ENCODE data around the gene LRIT1. TPM values are rescaled to one million over a fixed set of nuclear protein-coding genes. Genes with fewer than 3 reads are reported as not detected.

The LRIT1 gene
- total RNA-seq, 1 experiment from 2014 or later, result not detected

DNA sequence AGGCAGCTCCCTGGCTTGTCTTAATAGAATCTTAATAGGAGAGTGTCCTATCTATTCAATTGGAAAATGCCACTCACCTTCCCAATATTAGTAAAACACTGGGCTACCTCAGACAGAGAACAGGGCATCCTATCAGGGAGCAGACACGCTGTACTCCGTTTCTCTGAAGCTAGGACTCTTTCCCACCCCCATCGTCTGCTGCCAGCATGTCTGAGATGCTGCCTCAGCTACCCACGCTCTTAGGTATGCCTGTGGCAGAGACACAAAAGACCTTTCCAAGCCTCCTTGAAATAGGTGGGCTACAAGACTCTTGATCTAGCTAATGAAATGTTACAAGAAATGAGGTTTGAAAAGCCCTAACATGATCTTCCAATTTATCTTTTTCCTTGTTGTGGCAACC is 13.5 kb downstream of the LRIT1 start:
- no peak for DNase-seq (ENCODE audit: low read depth, low spot score)

DNA sequence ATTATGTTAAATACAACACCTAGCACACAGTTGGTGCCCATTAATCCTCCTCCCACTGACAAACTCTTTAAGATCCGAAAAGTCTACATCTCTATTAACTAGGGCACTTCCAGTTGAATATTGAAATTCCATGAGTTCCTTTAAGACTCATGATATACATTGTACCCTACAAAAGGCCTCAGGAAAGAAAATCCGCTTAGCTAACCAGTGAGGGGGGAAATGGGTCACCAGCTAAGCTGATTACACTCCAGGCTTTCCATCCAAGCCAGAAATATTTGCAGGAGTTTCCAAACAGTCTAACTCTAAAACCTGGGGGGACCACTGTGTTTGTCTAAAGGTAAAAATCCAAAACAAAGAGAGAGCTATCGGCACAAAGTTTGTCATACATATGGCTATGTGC is 14.7 kb downstream of the LRIT1 start:
- in situ Hi-C loops (cut with HindIII; ENCODE audit: low pct_unique_long_range_greater_than_20kb, low sequenced_read_pairs), result no loop called here
- DNase-seq (ENCODE audit: low read depth, low spot score), result no peak

More for the DNA sequence above, 13.5 kb downstream of the LRIT1 start:
- in situ Hi-C loops (cut with HindIII; ENCODE audit: low pct_unique_long_range_greater_than_20kb, low sequenced_read_pairs), result no loop called here

DNA sequence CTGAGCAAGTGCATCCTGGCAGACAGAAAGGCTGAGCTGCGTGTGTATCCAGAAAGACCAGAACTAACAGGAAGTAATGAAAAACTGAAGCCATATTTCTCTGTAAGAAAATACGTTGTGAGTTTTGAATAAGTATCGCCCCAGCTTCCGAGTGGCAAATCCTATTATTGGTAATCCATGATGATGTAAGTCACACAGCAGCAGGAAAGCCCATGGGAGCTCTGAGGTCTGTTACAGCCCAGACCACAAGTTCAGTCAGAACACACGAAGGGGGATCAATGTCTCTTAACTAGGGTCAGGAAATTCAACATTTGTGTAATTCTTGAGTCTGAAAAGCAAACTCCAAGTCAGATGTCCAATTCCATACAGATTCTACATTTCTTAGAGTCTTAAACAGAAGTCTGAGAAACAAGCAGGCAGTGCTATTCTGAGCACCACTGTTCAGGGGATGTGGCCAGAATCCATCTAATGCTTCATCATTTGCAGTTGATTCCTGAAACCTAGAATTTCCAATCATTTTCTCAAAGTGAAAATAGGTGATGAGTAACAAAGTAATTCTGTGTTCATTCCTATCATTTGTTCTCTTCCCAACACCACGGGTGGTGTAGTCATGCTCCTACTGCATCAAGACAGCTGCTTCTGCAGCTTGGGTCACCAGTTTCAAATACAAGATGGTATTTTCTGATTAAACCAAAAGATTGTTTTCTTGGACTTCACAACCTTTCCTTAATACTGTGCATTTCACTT is 15.7 kb downstream of the LRIT1 start, which contains the start of gene LRIT2:
Gene LRIT2 (minus strand): TSS at position 118 of the 747 bp plus-strand sequence. CDS start 24 bp downstream, at position 94.
- no peak for DNase-seq (ENCODE audit: low read depth, low spot score)
- in situ Hi-C loops (cut with HindIII; ENCODE audit: low pct_unique_long_range_greater_than_20kb, low sequenced_read_pairs), result no loop called here

DNA sequence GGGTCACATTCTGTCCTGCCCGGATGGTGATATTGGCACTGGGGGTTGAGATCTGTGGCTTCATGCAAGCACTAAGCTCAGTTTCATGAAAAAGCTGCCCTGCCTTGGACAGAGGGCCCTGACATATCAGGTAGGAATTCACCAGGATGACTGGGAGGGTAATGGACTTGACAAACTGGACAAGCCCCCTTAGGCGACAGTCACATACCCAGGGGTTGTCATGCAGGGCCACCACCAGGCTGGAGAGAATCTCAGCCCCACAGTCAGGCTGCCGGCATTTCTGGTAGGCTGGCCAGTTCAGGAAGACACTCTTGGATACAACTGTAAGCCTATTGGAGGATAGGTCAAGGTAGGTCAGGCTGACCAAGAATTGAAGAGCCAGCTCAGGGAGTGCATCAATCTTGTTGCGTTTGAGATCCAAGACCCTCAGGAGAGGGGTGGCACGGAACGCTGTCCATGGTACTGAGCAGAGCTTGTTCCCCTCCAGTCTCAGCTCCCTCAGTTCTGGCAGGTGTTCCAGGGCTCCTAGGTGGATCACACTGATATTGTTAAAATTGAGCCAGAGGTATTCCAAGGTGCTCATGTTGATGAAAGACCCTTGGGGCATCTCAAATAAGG is 16.8 kb downstream of the LRIT1 start:
- no peak for DNase-seq (ENCODE audit: low read depth, low spot score)

DNA sequence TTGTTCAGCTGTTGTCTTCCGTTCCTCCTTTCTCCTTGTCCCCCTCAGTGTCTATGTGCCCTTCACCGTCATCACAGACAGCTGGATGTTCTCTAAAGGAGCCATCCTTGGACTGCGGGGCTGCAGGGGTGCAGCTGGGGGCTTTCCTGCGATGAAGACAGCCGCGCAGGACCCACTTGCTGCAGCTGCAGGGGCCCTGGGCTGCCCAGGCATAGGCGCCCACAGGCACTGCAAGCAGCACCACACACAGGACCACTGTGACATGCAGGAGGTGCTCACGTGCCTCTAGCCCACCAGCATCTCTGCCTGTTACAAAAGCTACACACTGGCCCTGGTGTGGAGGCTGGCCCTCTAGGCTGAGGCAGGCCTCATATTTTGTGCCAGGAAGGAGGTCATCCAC is 19.4 kb downstream of the LRIT1 start:
- no peak for DNase-seq (ENCODE audit: low read depth, low spot score)
- in situ Hi-C loops (cut with HindIII; ENCODE audit: low pct_unique_long_range_greater_than_20kb, low sequenced_read_pairs), result no loop called here

More for the DNA sequence above, 16.8 kb downstream of the LRIT1 start:
- in situ Hi-C loops (cut with HindIII; ENCODE audit: low pct_unique_long_range_greater_than_20kb, low sequenced_read_pairs), result no loop called here

DNA sequence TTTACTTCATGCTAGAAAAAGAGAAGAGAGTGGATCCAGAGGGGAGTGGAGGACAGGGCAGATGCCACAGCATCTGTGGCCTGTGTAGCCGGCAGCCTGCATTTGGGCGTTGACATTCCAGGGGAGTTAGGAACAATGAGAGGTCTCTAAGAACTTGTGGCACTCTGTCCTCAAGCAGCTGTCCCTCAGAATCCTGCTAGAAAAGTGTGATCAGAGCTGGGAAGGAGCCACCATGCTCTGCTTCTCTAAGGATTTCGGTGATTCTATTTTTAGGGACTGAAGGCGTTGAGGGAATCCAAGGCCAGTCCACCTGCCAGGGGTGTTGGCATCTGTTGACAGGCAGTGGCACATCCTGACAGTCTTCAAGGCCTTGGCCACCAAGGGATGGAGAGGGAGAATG is 23.6 kb downstream of the LRIT1 start:
- in situ Hi-C loops (cut with HindIII; ENCODE audit: low pct_unique_long_range_greater_than_20kb, low sequenced_read_pairs), result no loop called here
- DNase-seq (ENCODE audit: low read depth, low spot score), result no peak

DNA sequence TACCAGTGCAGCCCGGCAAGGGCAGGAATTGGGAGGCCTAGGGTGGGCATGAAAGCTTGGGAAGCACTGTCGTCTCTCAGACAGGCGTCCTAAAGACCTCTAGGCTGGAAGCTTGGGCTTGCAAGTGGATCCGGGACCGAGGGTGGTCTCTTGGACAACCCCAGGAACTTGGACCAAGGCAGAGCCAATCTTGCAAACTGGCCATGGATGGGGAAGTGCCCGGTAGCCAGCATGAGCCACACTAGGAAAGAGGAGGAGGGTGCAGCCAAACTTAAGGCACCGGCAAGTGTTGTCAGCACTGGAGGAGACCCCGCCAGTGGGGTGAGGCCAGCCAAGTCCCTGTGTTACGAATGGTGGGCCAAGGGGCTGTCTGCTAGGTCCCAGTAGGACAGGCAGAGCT is 24.5 kb downstream of the LRIT1 start:
- in situ Hi-C loops (cut with HindIII; ENCODE audit: low pct_unique_long_range_greater_than_20kb, low sequenced_read_pairs), result no loop called here
- no peak for DNase-seq (ENCODE audit: low read depth, low spot score)

DNA sequence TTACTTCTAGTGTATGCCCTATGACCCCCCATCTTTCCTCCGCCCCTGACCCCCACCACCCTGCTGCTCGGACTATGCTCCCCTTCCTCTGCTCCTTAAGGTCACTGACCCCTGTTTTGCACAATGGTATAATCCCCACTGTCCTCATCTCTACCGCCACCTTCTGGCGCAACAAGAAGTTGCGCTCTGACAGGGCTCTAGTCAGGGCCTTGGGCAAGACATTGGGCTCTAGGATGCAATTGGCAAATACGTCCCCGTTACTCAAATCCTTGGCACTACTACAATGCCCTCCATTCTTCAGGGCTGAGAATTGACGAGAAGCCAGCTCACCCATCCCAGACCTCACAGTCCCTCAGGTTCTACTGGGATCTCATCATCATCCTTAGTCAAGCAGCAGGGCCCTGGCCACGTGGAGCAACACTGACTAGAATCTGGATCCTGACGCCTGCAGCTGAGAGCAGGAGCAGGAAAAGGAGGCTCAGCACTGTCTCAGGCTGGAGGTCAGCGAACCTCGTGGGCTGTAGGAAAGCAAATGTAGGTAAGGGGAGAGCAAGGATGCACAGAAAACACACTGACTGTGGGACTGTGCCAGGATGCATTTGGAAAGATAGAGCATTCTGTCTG is 26.6 kb downstream of the LRIT1 start:
- in situ Hi-C loops (cut with HindIII; ENCODE audit: low pct_unique_long_range_greater_than_20kb, low sequenced_read_pairs), result no loop called here
- DNase-seq (ENCODE audit: low read depth, low spot score), result peak; percentile 62

DNA sequence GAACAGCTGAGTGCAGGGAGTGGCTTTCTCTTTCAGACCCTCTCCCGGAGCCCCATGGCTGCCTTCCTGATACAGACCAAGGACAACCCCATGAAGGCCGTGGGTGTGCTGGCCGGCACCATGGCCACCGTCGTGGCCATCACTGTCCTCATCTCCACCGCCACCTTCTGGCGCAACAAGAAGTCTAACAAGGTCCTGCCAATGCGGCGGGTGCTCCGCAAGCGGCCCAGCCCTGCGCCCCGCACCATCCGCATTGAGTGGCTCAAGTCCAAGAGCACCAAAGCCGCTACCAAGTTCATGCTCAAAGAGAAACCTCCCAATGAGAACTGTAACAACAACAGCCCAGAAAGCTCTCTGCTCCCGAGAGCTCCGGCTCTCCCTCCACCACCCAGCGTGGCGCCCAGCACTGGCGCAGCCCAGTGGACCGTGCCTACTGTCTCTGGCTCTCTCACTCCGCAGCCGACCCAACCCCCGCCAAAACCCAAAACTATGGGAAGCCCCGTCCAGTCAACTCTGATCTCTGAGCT is 27.2 kb downstream of the LRIT1 start:
- in situ Hi-C loops (cut with HindIII; ENCODE audit: low pct_unique_long_range_greater_than_20kb, low sequenced_read_pairs), result no loop called here
- no peak for DNase-seq (ENCODE audit: low read depth, low spot score)

DNA sequence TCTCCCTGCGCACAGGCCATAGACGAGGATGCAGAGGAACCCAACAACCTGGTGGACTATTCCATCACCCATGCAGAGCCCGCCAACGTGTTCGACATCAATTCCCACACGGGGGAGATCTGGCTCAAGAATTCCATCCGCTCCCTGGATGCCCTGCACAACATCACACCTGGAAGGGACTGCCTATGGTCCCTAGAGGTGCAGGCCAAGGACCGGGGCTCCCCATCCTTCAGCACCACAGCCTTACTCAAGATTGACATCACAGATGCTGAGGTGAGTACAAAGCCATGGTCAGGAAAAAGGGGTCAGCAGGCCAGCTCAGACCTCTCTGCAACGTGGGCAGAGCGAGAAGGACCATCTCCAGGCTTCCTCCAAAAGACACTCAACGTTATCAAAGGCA is 28.3 kb downstream of the LRIT1 start:
- in situ Hi-C loops (cut with HindIII; ENCODE audit: low pct_unique_long_range_greater_than_20kb, low sequenced_read_pairs), result no loop called here

DNA sequence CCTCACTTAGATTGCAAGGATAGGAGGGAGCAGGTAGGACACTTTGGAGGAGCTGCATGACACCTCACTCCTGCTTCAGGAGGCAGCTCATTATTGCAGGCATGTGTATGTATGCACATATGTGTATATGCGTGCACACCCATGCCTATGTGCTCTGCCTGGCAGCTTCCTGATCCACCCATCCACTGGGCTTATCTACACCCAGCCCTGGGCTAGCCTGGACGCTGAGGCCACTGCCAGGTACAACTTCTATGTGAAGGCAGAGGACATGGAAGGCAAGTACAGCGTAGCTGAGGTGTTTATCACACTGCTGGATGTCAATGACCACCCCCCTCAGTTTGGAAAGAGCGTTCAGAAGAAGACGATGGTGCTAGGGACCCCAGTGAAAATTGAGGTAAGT is 29.3 kb downstream of the LRIT1 start:
- in situ Hi-C loops (cut with HindIII; ENCODE audit: low pct_unique_long_range_greater_than_20kb, low sequenced_read_pairs), result no loop called here
- DNase-seq (ENCODE audit: low read depth, low spot score), result no peak

More for the DNA sequence above, 28.3 kb downstream of the LRIT1 start:
- DNase-seq (ENCODE audit: low read depth, low spot score), result no peak

DNA sequence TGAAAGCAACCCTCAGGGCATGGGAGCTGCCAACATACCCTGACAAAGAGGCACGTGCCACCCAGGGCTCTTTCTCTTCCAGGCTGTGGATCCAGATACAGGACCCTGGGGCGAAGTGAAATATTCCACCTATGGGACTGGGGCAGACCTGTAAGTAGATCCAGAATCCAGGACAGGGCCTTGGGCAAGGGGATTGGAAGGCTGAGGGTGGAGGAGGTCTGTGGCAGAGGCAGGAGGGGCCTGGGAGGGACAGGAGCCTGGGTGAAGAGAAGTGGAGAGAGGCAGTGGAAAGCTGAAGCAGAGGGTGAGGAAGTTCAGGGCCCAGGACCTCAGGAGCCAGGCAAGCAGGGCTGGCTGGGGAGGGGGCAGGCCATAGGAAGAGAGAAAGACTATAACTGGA is 29.8 kb downstream of the LRIT1 start:
- DNase-seq (ENCODE audit: low read depth, low spot score), result no peak
- in situ Hi-C loops (cut with HindIII; ENCODE audit: low pct_unique_long_range_greater_than_20kb, low sequenced_read_pairs), result no loop called here

DNA sequence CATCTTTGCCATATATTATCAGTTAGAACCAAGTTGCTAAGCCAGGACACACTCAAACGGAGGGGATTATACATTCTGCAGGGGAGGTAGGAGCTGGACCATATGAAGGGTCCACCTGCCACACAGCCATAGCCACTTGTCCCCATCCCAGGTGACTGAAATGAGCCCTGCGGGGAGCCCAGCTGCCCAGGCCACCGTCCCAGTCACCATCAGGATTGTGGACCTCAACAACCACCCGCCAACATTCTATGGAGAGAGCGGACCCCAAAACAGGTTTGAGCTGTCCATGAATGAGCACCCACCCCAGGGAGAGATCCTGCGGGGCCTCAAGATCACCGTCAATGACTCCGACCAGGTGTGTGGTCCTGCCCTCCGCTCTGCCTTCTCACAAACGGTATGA is 33.3 kb downstream of the LRIT1 start:
- no peak for DNase-seq (ENCODE audit: low read depth, low spot score)
- in situ Hi-C loops (cut with HindIII; ENCODE audit: low pct_unique_long_range_greater_than_20kb, low sequenced_read_pairs), result no loop called here

DNA sequence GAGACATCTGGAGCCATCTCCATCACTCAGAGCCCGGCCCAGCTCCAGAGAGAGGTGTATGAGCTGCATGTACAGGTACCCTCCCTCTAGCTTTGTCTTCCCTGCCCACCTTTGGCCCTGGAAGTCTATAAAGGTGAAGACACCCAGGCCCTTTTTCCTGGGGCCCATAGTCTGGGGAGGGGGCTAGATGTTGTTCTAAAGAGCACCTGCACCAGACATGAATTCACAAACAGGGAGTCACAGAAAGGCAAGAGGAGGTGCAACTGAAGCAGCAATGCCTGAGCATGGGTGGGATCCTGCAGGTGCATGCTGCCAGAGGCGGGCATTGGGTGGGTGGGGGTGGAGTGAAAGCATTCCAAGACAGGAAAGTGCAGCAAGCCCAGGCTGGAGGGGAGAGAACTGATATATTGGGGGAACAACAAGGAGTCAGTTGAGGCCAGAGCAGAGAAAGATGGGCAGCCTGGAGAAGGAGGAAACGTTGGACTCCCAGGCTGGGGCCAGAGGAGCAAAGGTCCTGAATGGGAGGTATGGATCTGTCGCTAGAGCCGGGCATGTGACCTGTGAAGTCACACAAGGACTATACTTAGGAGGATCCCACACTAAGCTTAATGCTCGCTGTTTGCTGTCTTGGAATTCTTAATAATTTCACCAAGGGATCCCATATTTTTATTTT is 35.4 kb downstream of the LRIT1 start:
- no peak for DNase-seq (ENCODE audit: low read depth, low spot score)
- in situ Hi-C loops (cut with HindIII; ENCODE audit: low pct_unique_long_range_greater_than_20kb, low sequenced_read_pairs), result no loop called here

DNA sequence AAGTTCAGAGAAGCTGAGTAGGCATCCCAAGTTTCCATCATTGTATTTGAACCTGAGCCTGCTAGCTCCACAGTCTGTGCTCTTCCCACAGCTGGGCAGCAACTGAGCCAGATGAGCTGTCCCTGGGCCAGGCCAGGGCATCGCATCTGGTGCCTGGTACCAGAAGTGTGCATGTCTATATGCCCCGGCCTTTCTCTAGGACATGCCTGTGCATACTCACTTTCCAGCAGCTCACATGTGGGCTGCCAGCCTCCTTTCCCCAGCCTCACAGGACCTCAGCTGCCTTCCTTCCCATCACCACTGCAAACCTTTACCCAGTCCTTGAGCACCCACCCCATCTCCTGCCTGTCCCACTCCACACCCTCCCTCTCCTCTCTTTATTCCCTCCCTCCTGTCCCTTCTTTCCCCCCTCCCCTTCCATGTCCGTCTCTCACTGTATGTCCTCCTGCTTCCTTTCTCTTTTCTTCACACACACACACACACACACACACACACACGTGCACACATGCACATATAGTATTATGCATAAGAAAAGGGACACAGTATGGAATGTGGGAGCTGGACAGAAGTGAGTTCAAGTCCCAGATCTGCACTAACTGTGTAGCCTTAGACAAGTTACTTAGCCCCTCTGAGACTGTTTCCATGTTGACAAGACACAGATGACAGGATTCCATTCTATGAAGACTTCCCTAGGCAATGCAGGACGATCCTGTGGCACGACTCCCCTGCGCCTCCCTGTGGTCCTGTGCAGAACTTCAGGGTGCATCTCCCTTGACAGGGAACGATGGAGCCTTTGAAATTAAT is 36.1 kb downstream of the LRIT1 start:
- in situ Hi-C loops (cut with HindIII; ENCODE audit: low pct_unique_long_range_greater_than_20kb, low sequenced_read_pairs), result no loop called here
- DNase-seq (ENCODE audit: low read depth, low spot score), result peak; percentile 71

DNA sequence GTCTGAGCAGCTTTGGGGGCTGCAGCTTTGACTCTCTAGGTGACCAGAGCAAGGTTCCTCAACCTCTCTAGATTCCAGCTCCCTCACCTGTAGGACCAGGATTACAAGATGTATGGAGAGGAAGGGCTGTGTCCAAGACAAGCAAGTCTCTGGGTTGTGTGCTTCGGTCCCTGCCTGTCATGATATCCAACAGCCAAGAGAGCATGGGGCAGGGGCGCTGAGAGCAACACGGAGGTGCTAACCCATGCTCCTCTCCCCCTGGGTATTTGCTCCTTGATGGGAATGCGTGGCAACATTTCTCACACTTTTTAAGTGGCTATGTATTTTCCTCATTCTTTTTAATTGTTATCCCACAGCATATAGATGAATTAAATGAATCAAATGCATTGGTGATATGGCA is 36.7 kb downstream of the LRIT1 start:
- in situ Hi-C loops (cut with HindIII; ENCODE audit: low pct_unique_long_range_greater_than_20kb, low sequenced_read_pairs), result no loop called here
- no peak for DNase-seq (ENCODE audit: low read depth, low spot score)

DNA sequence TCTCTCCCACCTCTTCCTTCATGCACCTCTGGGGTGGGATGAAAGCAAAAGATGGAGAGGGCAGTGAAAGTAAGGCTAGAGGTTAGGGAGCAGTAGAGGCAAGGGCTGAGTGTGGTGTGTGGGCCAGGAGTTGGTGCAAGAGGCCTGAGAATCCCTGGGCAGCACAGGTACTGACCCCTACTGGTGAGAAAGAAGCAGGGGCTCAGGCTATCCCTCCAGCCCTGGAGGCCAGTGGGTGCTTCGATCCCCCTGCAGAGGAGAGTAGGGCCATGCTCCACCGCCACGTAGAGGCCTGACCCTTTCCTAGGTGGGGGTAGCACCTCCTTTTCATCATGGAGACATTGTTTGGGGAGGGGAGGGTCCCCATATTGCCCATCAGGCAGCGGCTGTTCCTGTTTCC is 37.2 kb downstream of the LRIT1 start:
- in situ Hi-C loops (cut with HindIII; ENCODE audit: low pct_unique_long_range_greater_than_20kb, low sequenced_read_pairs), result no loop called here
- DNase-seq (ENCODE audit: low read depth, low spot score), result peak; percentile 45
